HG02840 (cell line): Measurements from ENCODE around the gene AKAP8L.
A peak's percentile ranks its signal among the peaks of the same experiment; 100 is the strongest.
"Not testable (repeated sequence)": the region's sequence is repeated elsewhere in the genome, so short reads cannot be mapped to it uniquely, and the experiment has no call there.

Experiments
- ATAC-seq: cut with Tn5 transposase; IDR thresholded peaks from one replicate; pipeline ENCODE4 v1.9.1; 2021; ENCODE audit warnings: mild to moderate bottlenecking, moderate library complexity, moderate number of reproducible peaks; ENCODE audit not compliant: unreplicated experiment, low FRiP score

Gene AKAP8L

GRCh38 chr19:15381864-15382263 is 36.9 kb downstream of the AKAP8L start:
- no peak for ATAC-seq

- ATAC-seq, result no peak
Measured at GRCh38 chr19:15381429-15381828, 37.4 kb downstream of the AKAP8L start.

- peak; percentile 25 for ATAC-seq
Measured at GRCh38 chr19:15379999-15380647, 38.7 kb downstream of the AKAP8L start.

GRCh38 chr19:15379083-15379998 is 39.4 kb downstream of the AKAP8L start, which contains the start of gene AKAP8:
TSS of gene AKAP8 (minus strand) at chr19:15379787. CDS start at chr19:15379731, 56 bp downstream.
- peak; percentile 83 for ATAC-seq

- no peak for ATAC-seq
Measured at GRCh38 chr19:15378534-15379082, 40.2 kb downstream of the AKAP8L start.

GRCh38 chr19:15374796-15375440 is 43.9 kb downstream of the AKAP8L start:
- ATAC-seq, result no peak

GRCh38 chr19:15374105-15374651 is 44.6 kb downstream of the AKAP8L start:
- ATAC-seq, result no peak

GRCh38 chr19:15373644-15374043 is 45.1 kb downstream of the AKAP8L start:
- no peak for ATAC-seq

- ATAC-seq, result no peak
Measured at GRCh38 chr19:15372891-15373301, 45.9 kb downstream of the AKAP8L start.

GRCh38 chr19:15372470-15372869 is 46.3 kb downstream of the AKAP8L start:
- ATAC-seq, result no peak

GRCh38 chr19:15371786-15372380 is 46.9 kb downstream of the AKAP8L start:
- no peak for ATAC-seq

GRCh38 chr19:15371119-15371518 is 47.7 kb downstream of the AKAP8L start:
- no peak for ATAC-seq

GRCh38 chr19:15369594-15369891 is 49.2 kb downstream of the AKAP8L start:
- ATAC-seq, result no peak

- ATAC-seq, result no peak
Measured at GRCh38 chr19:15368798-15369593, 49.8 kb downstream of the AKAP8L start.

GRCh38 chr19:15368051-15368632 is 50.6 kb downstream of the AKAP8L start:
- ATAC-seq, result no peak

- no peak for ATAC-seq
Measured at GRCh38 chr19:15367439-15367838, 51.3 kb downstream of the AKAP8L start.

GRCh38 chr19:15365264-15365663 is 53.5 kb downstream of the AKAP8L start:
- ATAC-seq, result no peak

GRCh38 chr19:15363791-15364190 is 55.0 kb downstream of the AKAP8L start:
- not testable (repeated sequence) for ATAC-seq

GRCh38 chr19:15363048-15363447 is 55.7 kb downstream of the AKAP8L start:
- ATAC-seq, result not testable (repeated sequence)
